NCI-H748 (cell line): ENCODE data around the gene TERT.

Experiments
- DNase-seq: peaks from one replicate; lab custom pipeline; 2025; ENCODE audit not compliant: unreplicated experiment; lab: John Stamatoyannopoulos, UW

TERT gene

GRCh38 chr5:1222621-1223277 is 72.1 kb downstream of the TERT start:
- no peak for DNase-seq

- DNase-seq = no peak
Observed at GRCh38 chr5:1222147-1222546, 72.7 kb downstream of the TERT start.

- DNase-seq = no peak
Observed at GRCh38 chr5:1221721-1222120, 73.1 kb downstream of the TERT start.

GRCh38 chr5:1220831-1221230 is 74.0 kb downstream of the TERT start:
- DNase-seq = no peak

- no peak for DNase-seq
Observed at GRCh38 chr5:1220351-1220750, 74.5 kb downstream of the TERT start.

- no peak for DNase-seq
Observed at GRCh38 chr5:1219768-1220100, 75.1 kb downstream of the TERT start.

- no peak for DNase-seq
Observed at GRCh38 chr5:1219098-1219767, 75.6 kb downstream of the TERT start.

- no peak for DNase-seq
Observed at GRCh38 chr5:1218351-1219080, 76.4 kb downstream of the TERT start.

- DNase-seq = peak; percentile 76
Observed at GRCh38 chr5:1217596-1218206, 77.2 kb downstream of the TERT start.

- no peak for DNase-seq
Observed at GRCh38 chr5:1216918-1217295, 78.0 kb downstream of the TERT start.

GRCh38 chr5:1216211-1216917 is 78.5 kb downstream of the TERT start:
- DNase-seq = no peak

- DNase-seq = no peak
Observed at GRCh38 chr5:1215320-1216096, 79.4 kb downstream of the TERT start.

- DNase-seq = peak; percentile 44
Observed at GRCh38 chr5:1214936-1215220, 80.0 kb downstream of the TERT start.

- DNase-seq = no peak
Observed at GRCh38 chr5:1214163-1214935, 80.5 kb downstream of the TERT start.

- no peak for DNase-seq
Observed at GRCh38 chr5:1213508-1214162, 81.2 kb downstream of the TERT start.

- no peak for DNase-seq
Observed at GRCh38 chr5:1212881-1213280, 82.0 kb downstream of the TERT start.

- no peak for DNase-seq
Observed at GRCh38 chr5:1212271-1212670, 82.6 kb downstream of the TERT start.

GRCh38 chr5:1211701-1212100 is 83.2 kb downstream of the TERT start:
- no peak for DNase-seq

GRCh38 chr5:1210832-1211251 is 84.0 kb downstream of the TERT start:
- DNase-seq = no peak
